Parathyroid adenoma (tissue), 2 donors: ENCODE data around the gene ZCCHC14.

Source experiments
- H2AFZ ChIP-seq: fragments of 300-600 bp; sonication (generic); one replicate; pipeline ENCODE4 v1.7.0; 2017; ENCODE audit warnings: antibody characterized with exemption, mild to moderate bottlenecking
- H3K27ac ChIP-seq: fragments of 300-600 bp; sonication (generic); one replicate; pipeline ENCODE4 v1.7.0; 2017
- H3K27me3 ChIP-seq: fragments of 300-600 bp; sonication (generic); one replicate; pipeline ENCODE4 v1.7.0; 2017; ENCODE audit warnings: low read length; ENCODE audit not compliant: control insufficient read depth, insufficient read depth
- H3K36me3 ChIP-seq: fragments of 300-600 bp; sonication (generic); one replicate; pipeline ENCODE4 v1.7.0; 2017; ENCODE audit warnings: low read length; ENCODE audit not compliant: control insufficient read depth, insufficient read depth
- H3K4me1 ChIP-seq: fragments of 300-600 bp; sonication (generic); one replicate; pipeline ENCODE4 v1.7.0; 2017; ENCODE audit warnings: control low read depth
- H3K4me2 ChIP-seq: fragments of 300-600 bp; sonication (generic); one replicate; pipeline ENCODE4 v1.7.0; 2017; ENCODE audit warnings: low read length
- H3K4me3 ChIP-seq: fragments of 300-600 bp; sonication (generic); one replicate; pipeline ENCODE4 v1.7.0; 2017; ENCODE audit warnings: low read depth, low read length
- H3K79me2 ChIP-seq: fragments of 300-600 bp; sonication (generic); one replicate; pipeline ENCODE4 v1.7.0; 2017; ENCODE audit warnings: control low read depth
- H3K9ac ChIP-seq: fragments of 300-600 bp; sonication (generic); one replicate; pipeline ENCODE4 v1.7.0; 2017; ENCODE audit warnings: mild to moderate bottlenecking
- H3K9me3 ChIP-seq: fragments of 300-600 bp; sonication (generic); one replicate; pipeline ENCODE4 v1.7.0; 2017; ENCODE audit warnings: low read length; ENCODE audit not compliant: control insufficient read depth
- TF ChIP-seq, protein P1 (sequence below): fragments of 300-600 bp; sonication (generic); IDR thresholded peaks from one replicate; pipeline ENCODE4 v1.7.0; 2017; ENCODE audit warnings: antibody characterized with exemption, mild to moderate bottlenecking
- donor health status: primary hyperparathyroidism.

The ZCCHC14 gene

GRCh38 chr16:87420026-87421002 is 72.5 kb downstream of the ZCCHC14 start:
- Histone ChIP-seq H3K27ac (no peak overlapping the region), H3K79me2 (peaks cover 33% of the 10 kb centered on the region), H3K4me2 (no peak overlapping the region), H3K4me3 (no peak overlapping the region), H3K36me3 (no peaks in the 10 kb centered on the region), H3K9ac (no peak overlapping the region), H3K9me3 (no peaks in the 10 kb centered on the region), H2AFZ (no peak overlapping the region), H3K4me1 (no peaks in the 10 kb centered on the region), H3K27me3 (no peaks in the 10 kb centered on the region)
- TF ChIP-seq, protein P1, sequence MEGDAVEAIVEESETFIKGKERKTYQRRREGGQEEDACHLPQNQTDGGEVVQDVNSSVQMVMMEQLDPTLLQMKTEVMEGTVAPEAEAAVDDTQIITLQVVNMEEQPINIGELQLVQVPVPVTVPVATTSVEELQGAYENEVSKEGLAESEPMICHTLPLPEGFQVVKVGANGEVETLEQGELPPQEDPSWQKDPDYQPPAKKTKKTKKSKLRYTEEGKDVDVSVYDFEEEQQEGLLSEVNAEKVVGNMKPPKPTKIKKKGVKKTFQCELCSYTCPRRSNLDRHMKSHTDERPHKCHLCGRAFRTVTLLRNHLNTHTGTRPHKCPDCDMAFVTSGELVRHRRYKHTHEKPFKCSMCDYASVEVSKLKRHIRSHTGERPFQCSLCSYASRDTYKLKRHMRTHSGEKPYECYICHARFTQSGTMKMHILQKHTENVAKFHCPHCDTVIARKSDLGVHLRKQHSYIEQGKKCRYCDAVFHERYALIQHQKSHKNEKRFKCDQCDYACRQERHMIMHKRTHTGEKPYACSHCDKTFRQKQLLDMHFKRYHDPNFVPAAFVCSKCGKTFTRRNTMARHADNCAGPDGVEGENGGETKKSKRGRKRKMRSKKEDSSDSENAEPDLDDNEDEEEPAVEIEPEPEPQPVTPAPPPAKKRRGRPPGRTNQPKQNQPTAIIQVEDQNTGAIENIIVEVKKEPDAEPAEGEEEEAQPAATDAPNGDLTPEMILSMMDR: peak; percentile 29

- H3K36me3 ChIP-seq: no peaks in the 10 kb centered on the region
- TF ChIP-seq, protein P1: no peak
- no peak overlapping the region for H3K4me2 ChIP-seq
- no peaks in the 10 kb centered on the region for H3K4me1 ChIP-seq
- no peaks in the 10 kb centered on the region for H3K27me3 ChIP-seq
- no peaks in the 10 kb centered on the region for H3K9me3 ChIP-seq
- H3K4me3 ChIP-seq: no peak overlapping the region
- no peak overlapping the region for H3K27ac ChIP-seq
- H3K79me2 ChIP-seq: peaks cover 24% of the 10 kb centered on the region
- H3K9ac ChIP-seq: no peak overlapping the region
- no peak overlapping the region for H2AFZ ChIP-seq
Measured at GRCh38 chr16:87418644-87419043, 74.2 kb downstream of the ZCCHC14 start.

- H3K9me3 ChIP-seq: no peaks in the 10 kb centered on the region
- no peak overlapping the region for H3K4me2 ChIP-seq
- H3K4me3 ChIP-seq: no peak overlapping the region
- peaks cover 24% of the 10 kb centered on the region for H3K79me2 ChIP-seq
- H3K9ac ChIP-seq: no peak overlapping the region
- no peaks in the 10 kb centered on the region for H3K27me3 ChIP-seq
- H3K4me1 ChIP-seq: no peaks in the 10 kb centered on the region
- H2AFZ ChIP-seq: no peak overlapping the region
- TF ChIP-seq, protein P1: no peak
- no peaks in the 10 kb centered on the region for H3K36me3 ChIP-seq
- H3K27ac ChIP-seq: no peak overlapping the region
Measured at GRCh38 chr16:87418216-87418615, 74.6 kb downstream of the ZCCHC14 start.

GRCh38 chr16:87417528-87417910 is 75.3 kb downstream of the ZCCHC14 start:
- Histone ChIP-seq H3K27me3 (no peaks in the 10 kb centered on the region), H3K9ac (no peak overlapping the region), H3K4me3 (no peak overlapping the region), H3K9me3 (no peaks in the 10 kb centered on the region), H3K4me1 (no peaks in the 10 kb centered on the region), H3K79me2 (peaks cover 24% of the 10 kb centered on the region), H3K36me3 (no peaks in the 10 kb centered on the region), H3K4me2 (no peak overlapping the region), H3K27ac (no peak overlapping the region), H2AFZ (no peak overlapping the region)
- TF ChIP-seq, protein P1: no peak
